Prostate gland (tissue), 2 donors: ENCODE results near the gene MT2A. TPM values are rescaled to one million over a fixed set of nuclear protein-coding genes. Genes with fewer than 3 reads are reported as not detected.
"Not testable (repeated sequence)": the region's sequence is repeated elsewhere in the genome, so short reads cannot be mapped to it uniquely, and the experiment has no call there.

Source experiments
- DNase-seq: peaks from one replicate; pipeline ENCODE4 v3.0.0-alpha.2; 2019; ENCODE audit warnings: low spot score
- H3K27ac ChIP-seq, 2 donors: fragments of 200-600 bp; sonication (generic); 2 replicates each; pipeline ENCODE4 v1.5.1; 2017 to 2019
- H3K27me3 ChIP-seq: fragments of 200-600 bp; sonication (generic); replicated peaks from 2 replicates; pipeline ENCODE4 v1.5.1; 2019; ENCODE audit not compliant: insufficient read depth
- H3K36me3 ChIP-seq, 2 donors: fragments of 200-600 bp; sonication (generic); 1 replicate in 1 of 2; 2 replicates in 1 of 2; pipeline versions ENCODE4 v1.5.1 to v1.8.1; 2017 to 2019
- H3K4me1 ChIP-seq: fragments of 200-600 bp; sonication (generic); replicated peaks from 2 replicates; pipeline ENCODE4 v1.5.1; 2019
- H3K4me3 ChIP-seq, 2 donors: fragments of 200-600 bp; sonication (generic); 2 replicates each; pipeline ENCODE4 v1.5.1; 2017 to 2019
- H3K9me3 ChIP-seq: fragments of 200-600 bp; sonication (generic); 2 replicates; pipeline ENCODE4 v1.5.1; 2017
- CTCF ChIP-seq, 4 experiments: fragments of 200-600 bp in 2 of 4; fragments of 450-650 bp in 2 of 4; sonication (generic) in 2 of 4; IDR thresholded peaks; 1 replicate in 3 of 4; 2 replicates in 1 of 4; pipeline ENCODE4 v1.5.1; 2016 to 2019; ENCODE audit warnings: antibody characterized with exemption in 4 of 4, mild to moderate bottlenecking in 2 of 4, moderate library complexity in 2 of 4
- POLR2A ChIP-seq: fragments of 450-650 bp; IDR thresholded peaks from one replicate; pipeline ENCODE4 v1.6.1; 2016; ENCODE audit warnings: antibody characterized with exemption, mild to moderate bottlenecking
- POLR2AphosphoS5 ChIP-seq: sonication (generic); formaldehyde crosslinking; IDR thresholded peaks from one replicate; pipeline ENCODE4 v1.6.1; 2017; ENCODE audit warnings: antibody characterized with exemption
- WGBS: methylation state at CpG from one replicate; pipeline ENCODE4 v1.1.5; 2018; 5-methylcytosine and 5-hydroxymethylcytosine counted together
- intact Hi-C: fragments of 100-400 bp; cut with DNase I; formaldehyde crosslinking; loops from one replicate; pipeline ENCODE4 v1.14.2; 2022
- total RNA-seq, 2 donors: library from RNA; depleted of rRNA; stranded (reverse); fragments of >200 nt; gene quantifications; one replicate each; pipeline ENCODE4 v1.1.0, GENCODE V29; 2016

Gene MT2A
- total RNA-seq, 2 donors from 2014 or later, result 134 to 214 TPM

GRCh38 chr16:56616608-56617211, 8.3 kb downstream of the MT2A start:
- Histone ChIP-seq H3K9me3 (no peaks in the 10 kb centered on the region), H3K4me1 (no peaks in the 10 kb centered on the region), H3K4me3 (peak overlapping the region; percentile 3 to 31), H3K27ac (peak overlapping the region in 1 of 2 donors; percentile 29), H3K27me3 (no peaks in the 10 kb centered on the region), H3K36me3 (no peaks in the 10 kb centered on the region)
- DNase-seq, result no peak
- whole genome bisulfite sequencing, result 60% methylated on average over 23 of the region's 23 CpGs
- TF ChIP-seq POLR2AphosphoS5 (no peak), POLR2A (no peak), CTCF (IDR thresholded peaks at IDR 0.05) (no peak)
- intact Hi-C loops, result no loop called here

- no peaks in the 10 kb centered on the region for H3K4me1 ChIP-seq
- WGBS, result 4% methylated on average over 32 of the region's 41 CpGs
- H3K27me3 ChIP-seq, result no peaks in the 10 kb centered on the region
- no peaks in the 10 kb centered on the region for H3K9me3 ChIP-seq
- H3K4me3 ChIP-seq, result peak overlapping the region; percentile 3 to 31
- intact Hi-C loops, result no loop called here
- peak overlapping the region; percentile 29 to 34 for H3K27ac ChIP-seq
- no peaks in the 10 kb centered on the region for H3K36me3 ChIP-seq
- TF ChIP-seq POLR2A (peak; percentile 41), CTCF (IDR thresholded peaks at IDR 0.05) (no peak), POLR2AphosphoS5 (peak; percentile 40)
- DNase-seq, result peak; percentile 71
Observed at GRCh38 chr16:56617212-56618085, 9.1 kb downstream of the MT2A start.

GRCh38 chr16:56618138-56618537, 9.8 kb downstream of the MT2A start:
- intact Hi-C loops, result no loop called here
- Histone ChIP-seq H3K9me3 (no peaks in the 10 kb centered on the region), H3K27me3 (no peaks in the 10 kb centered on the region), H3K36me3 (no peaks in the 10 kb centered on the region), H3K27ac (no peak overlapping the region), H3K4me3 (peak overlapping the region in 1 of 2 donors; percentile 31), H3K4me1 (no peaks in the 10 kb centered on the region)
- TF ChIP-seq POLR2AphosphoS5, result no peak
- no peak for TF ChIP-seq POLR2A
- TF ChIP-seq CTCF (IDR thresholded peaks at IDR 0.05), result no peak
- 82% methylated on average over 6 of the region's 6 CpGs for WGBS
- DNase-seq, result no peak

GRCh38 chr16:56620339-56620897, 12.0 kb downstream of the MT2A start:
- TF ChIP-seq CTCF (IDR thresholded peaks at IDR 0.05), result no peak
- TF ChIP-seq POLR2AphosphoS5, result no peak
- no peak for TF ChIP-seq POLR2A
- Histone ChIP-seq H3K36me3 (no peaks in the 10 kb centered on the region), H3K9me3 (no peaks in the 10 kb centered on the region), H3K4me3 (no peak overlapping the region), H3K4me1 (no peaks in the 10 kb centered on the region), H3K27ac (no peak overlapping the region), H3K27me3 (no peaks in the 10 kb centered on the region)
- intact Hi-C loops, result no loop called here
- WGBS, result 70% methylated on average over 8 of the region's 8 CpGs
- DNase-seq, result no peak

- H3K36me3 ChIP-seq, H3K27ac ChIP-seq, intact Hi-C loops, H3K4me3 ChIP-seq, DNase-seq, H3K4me1 ChIP-seq, H3K27me3 ChIP-seq, H3K9me3 ChIP-seq: not testable (repeated sequence)
- 83% methylated on average over 4 of the region's 4 CpGs for WGBS
Observed at GRCh38 chr16:56621665-56622445, 13.5 kb downstream of the MT2A start.

- intact Hi-C loops, H3K9me3 ChIP-seq, H3K27me3 ChIP-seq, H3K27ac ChIP-seq, H3K4me3 ChIP-seq, H3K36me3 ChIP-seq, H3K4me1 ChIP-seq, DNase-seq: not testable (repeated sequence)
- 93% methylated on average over 5 of the region's 5 CpGs for WGBS
Observed at GRCh38 chr16:56623184-56623583, 14.8 kb downstream of the MT2A start.
